Hematopoietic multipotent progenitor cell treated with erythropoietin and hydrocortisone succinate and interleukin-3 and kit ligand, for 15 days (in vitro differentiated cells): ENCODE results near the gene TP53RK.

ENCODE experiments used
- DNase-seq: peaks from one replicate; pipeline ENCODE4 v3.0.0-alpha.2; 2015; ENCODE audit warnings: low spot score

TP53RK gene

GRCh38 chr20:46638134-46638897, 50.9 kb downstream of the TP53RK start:
- DNase-seq = no peak

GRCh38 chr20:46637427-46638133, 51.7 kb downstream of the TP53RK start:
- no peak for DNase-seq

DNA sequence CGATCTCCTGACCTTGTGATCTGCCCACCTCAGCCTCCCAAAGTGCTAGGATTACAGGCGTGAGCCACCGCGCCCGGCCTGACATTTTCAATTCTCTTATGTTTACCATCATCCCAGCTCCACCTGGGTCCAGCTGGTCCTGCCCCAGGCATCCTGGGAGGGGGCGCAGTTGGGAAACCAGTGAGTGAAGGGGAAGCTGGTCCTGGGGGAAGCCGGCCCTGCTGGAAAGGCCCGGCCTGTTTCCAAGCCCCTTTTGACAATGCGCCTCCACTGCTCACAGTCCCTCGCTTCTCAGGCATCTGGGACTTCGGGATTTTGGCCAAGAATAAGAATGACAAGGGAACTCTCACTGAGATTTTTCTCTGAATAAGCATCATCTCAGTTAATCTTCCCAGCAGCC, 52.2 kb downstream of the TP53RK start:
- no peak for DNase-seq

- no peak for DNase-seq
Measured at GRCh38 chr20:46636514-46636913, 52.7 kb downstream of the TP53RK start.

DNA sequence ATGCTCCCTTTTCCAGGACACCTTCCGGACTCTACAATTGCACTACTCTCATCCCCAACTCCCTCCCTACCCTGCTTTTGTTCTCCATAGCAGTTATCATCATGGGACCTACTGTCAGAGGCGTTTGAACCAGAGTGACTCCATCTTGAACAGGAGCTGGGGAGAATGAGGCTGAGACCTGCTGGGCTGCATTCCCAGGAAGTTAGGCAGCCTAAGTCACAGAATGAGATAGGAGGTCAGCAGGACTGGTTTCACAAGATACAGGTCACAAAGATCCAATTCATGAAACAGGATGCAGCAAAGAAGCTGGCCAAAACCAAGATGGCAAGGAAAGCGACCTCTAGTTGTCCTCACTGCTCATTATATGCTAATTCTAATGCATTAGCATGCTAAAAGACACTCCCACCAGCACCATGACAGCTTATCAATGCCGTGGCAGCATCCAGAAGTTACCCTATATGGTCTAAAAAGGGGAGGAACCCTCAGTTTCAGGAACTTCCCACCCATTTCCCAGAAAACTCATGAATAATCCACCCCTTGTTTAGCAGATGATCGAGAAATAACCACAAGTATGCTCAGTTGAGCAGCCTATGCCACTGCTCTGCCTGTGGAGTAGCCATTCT, 53.6 kb downstream of the TP53RK start:
- DNase-seq = peak; percentile 54

DNA sequence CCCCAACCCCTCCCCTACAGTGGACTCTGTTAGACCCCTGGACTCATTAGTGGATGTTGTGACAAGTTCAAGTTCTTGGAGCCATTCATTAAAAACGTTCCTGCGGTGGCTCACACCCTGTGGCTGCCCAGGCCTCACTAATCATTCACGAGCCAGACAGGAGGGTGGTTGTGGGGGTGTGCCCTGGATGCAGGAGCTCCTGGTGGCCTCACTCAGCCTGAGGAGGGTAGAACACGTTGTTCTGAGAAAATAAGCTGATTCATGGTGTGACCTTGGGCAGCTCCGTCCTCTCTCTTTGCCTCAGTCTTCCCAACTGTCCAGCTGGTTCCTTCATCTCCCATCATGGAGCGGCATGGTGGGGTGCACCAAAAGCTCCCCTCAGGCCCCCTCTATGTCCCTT, 54.7 kb downstream of the TP53RK start:
- no peak for DNase-seq
